GM18868 (cell line): Measurements from ENCODE around the gene PLAAT3.
"Not testable (repeated sequence)": the region's sequence is repeated elsewhere in the genome, so short reads cannot be mapped to it uniquely, and the experiment has no call there.

Source experiments
- ATAC-seq: cut with Tn5 transposase; IDR thresholded peaks from one replicate; pipeline ENCODE4 v1.9.1; 2021; ENCODE audit warnings: mild to moderate bottlenecking, moderate library complexity; ENCODE audit not compliant: unreplicated experiment

PLAAT3 gene

DNA sequence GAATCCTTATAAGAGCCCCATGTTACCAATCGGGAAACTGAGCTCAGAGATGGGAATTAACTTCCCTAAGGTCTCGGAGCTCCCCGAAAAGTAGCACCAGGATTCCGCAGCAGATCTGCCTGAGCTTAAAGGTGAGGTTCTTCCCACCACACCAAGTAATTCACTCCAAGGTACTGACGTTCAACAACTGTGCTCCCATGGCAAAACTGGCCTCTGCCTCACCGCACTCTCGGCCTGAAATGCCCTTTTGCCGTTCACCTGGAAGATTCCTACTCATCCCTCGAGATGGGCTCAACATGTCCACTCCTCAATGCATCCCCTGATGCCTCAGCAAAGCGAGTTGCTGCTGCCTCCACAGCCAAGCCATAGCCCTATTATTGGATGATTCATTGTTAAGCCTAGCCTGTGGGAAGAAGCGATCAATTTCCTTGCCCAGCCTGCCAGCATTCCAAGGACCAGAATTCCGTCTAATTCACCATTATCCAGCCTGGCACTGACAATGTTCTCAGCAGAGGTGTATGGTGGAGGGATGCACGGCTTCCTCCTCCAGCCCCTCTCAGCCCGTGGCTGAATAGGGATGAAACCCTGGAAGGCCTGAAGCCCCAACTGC, 4.2 kb downstream of the PLAAT3 start:
- no peak for ATAC-seq

DNA sequence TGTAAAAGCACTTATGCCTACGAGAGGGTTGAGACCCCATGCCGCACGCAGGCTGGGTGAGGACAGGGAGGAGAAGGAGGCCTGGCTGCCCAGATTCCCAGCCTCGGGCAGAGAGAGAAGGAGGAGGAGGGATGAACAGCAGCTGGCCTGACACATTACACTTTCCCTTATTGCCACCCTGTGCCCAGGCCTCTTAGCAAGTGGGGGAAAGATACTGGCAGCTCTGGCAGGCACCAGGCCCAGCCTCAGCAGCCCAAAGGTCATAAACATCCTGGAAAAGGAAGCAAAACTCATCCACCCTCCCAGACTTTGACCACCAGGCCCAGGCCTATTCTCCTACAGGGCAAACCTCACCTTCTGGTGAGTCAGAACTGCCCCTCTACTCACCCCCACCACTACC, 4.7 kb downstream of the PLAAT3 start:
- ATAC-seq: no peak

DNA sequence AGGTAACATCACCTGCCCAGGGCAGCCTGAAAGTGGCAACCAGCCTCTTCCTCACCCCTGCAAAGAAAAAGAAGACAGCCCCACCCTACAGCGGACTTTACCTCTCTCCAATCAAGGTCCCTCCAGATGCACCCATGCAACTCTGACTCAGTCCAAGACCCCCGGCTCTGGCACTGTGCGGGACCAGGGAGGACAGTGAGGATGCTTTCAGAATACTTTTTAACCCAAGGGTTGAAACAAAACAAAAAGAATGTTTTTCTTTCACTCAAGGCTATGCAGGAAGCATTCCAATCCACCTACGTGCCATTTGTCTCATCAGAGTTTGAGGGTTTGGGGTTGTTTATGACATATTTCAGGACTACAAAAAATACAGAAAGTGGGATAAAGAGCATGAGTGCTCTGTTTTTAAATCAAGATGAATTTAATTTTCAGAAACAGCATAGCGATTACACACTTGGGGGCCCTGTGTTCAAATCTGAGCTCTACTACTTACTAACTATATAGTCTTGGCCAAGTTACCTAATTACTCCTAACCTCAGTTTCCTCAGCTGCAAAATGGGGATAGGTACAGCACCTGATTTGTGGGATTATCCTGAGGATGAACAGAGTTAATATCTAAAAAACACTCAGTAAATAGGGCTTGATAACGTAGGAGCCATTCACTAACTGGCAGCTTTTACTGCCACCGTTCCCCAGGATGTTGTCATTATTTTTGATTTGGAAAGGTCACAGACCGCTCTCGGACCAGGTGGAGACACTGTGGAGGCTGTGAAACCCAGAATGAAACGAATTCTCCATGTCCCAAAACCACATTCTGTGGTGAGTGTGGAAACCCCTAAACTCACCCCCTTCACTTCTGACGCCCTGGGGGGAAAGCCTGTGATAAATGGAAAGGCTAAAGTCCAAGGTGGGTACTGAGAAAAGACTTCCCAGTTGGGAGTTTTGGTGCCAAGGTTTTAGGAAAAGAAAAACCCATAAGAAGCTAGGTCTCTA, 5.6 kb downstream of the PLAAT3 start:
- no peak for ATAC-seq

DNA sequence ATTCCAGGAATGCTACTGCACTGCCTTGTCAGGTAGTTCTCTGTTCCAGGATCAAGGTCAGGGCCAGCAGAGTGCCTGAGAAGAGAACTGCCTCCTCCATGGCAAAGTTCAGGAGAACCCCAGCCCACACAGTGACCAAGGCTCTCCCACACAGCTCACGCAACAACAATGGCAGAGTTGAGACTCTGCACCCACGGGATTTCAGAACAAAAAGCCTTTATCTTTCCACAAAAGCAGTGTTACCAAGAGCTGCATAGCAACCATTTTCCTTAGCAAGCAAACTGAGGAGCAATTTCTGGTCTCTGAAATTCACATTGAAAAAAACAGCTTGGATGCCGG, 11.1 kb downstream of the PLAAT3 start:
- no peak for ATAC-seq

DNA sequence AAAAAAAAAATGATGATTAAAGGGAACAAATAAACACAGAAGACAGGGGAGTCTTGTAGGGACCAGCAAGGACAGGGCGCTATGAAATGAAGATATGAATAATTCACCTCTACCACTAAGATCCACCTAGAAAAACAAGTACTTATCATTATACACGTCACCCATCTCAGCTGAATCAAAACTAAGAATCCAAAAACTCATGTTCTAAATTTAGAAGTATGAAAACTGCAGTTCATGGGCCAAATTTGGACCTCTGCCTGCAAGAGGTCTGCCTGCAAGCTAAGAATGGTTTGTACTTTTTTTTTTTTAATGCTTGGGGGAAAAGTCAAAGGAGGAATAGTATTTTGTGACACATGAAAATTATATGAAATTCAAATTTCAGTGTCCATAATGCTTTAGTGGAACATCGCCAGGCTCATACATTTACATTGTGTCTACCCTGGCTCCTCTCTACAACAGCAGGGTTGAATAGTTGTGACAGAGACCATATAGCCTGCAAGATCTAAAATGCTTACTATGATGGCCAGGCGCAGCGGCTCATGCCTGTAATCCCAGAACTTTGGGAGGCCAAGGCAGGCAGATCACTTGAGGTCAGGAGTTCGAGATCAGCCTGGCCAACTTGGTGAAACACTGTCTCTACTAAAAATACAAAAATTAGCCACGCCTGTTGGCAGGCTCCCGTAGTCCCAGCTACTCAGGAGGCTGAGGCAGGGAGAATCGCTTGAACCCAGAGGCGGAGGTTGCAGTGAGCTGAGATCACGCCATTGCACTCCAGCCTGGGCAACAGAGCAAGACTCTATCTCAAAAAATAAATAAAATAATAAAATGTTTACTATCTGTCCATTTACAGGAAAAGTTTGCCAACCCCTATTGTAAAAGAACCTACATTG, 11.7 kb downstream of the PLAAT3 start:
- ATAC-seq: not testable (repeated sequence)

DNA sequence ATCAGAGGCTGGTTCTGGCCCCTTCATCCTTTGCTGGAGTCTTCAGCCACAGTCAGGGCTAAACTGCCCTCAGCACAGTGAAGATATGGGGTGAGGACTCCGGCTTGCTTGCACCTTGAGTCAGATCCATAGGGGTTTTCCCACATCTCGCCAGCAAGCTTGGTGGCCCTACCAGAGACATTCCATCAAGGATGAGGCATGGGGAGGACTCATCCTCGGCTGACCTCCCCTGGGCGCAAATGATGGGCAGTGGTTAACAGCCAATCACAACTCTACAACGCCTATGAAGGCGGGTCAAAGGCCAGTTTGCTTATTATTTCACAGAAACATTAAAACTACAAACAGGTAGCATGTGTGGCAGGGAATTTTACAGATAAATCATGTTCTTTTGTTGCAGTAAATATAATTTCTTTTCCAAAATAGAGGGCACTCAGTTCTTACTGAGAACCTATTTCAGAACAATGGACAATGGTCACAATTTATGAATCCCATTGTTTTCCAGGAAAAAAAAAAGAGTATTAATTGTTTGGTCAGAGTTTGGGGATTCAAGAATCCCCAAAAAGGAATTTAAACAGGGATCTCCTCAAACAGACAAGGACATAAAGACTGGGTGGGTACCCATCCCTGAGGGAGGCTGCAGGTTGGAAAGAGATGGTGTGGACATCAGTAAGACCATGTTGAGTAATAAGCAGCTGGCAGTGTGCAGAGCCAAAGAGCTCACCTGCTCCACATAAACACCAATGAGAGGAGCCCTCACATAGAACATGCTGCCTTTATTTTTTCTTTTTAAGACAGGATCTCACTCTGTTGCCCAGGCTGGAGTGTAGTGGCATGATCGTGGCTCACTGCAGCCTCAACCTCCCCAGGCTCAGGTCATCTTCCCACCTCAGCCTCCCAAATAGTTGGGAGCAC, 14.8 kb downstream of the PLAAT3 start:
- ATAC-seq: no peak

DNA sequence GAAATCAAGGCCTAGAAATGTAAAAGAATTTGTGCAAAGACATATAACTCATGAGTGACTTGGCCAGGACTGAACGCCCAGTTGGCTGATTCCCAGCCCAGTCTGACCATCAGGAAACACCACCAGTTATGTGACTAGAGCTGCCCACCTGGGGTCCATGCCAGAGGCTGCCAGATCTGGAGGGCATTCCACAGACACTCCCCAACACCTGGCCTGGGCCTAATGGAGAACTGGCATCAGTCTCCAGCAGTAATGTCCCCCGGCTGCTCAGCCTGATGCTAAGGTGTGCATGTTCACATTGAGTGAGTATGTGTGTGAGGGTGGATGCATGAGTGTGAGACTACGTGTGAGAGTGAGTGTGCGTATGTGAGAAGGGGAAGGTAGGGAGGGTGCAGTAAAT, 15.7 kb downstream of the PLAAT3 start:
- no peak for ATAC-seq

DNA sequence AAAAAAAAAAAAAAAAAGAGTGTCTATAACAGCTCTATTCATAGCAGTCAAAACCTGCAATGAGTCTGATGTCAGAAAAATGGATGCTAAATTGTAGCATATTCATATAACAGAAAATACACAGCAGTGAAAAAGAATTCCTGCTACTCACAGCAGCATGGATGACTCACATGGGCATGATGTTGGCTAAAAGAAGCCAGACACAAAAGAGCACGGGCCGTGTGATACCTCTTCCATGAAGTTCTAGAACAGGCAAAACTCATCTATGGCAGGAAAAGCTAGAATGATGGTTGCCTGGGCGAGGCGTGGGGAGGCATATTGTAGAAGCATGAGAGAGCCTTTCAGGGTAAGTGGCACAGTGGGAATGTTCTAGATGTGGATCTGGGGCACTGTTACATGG, 18.9 kb downstream of the PLAAT3 start:
- ATAC-seq: no peak

DNA sequence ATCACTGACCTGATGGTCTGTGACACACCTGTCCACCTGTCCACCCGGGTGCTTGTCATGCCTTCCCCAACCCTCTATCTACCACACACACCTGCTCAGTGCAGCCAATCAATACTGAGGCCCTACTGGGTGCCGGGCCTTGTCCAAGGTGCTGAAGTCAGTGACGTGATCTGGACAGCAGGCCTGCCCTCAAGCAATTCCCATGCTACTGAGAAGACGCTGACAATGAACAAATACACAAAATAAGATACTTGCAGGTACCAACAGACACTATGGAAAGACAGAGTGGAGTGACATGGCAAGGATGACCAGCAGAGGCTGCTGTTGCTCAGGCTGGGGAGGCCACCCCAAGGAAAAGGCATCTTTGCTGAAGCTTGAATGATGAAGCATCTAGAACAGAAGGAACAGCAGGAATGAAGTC, 21.2 kb downstream of the PLAAT3 start:
- ATAC-seq: no peak

DNA sequence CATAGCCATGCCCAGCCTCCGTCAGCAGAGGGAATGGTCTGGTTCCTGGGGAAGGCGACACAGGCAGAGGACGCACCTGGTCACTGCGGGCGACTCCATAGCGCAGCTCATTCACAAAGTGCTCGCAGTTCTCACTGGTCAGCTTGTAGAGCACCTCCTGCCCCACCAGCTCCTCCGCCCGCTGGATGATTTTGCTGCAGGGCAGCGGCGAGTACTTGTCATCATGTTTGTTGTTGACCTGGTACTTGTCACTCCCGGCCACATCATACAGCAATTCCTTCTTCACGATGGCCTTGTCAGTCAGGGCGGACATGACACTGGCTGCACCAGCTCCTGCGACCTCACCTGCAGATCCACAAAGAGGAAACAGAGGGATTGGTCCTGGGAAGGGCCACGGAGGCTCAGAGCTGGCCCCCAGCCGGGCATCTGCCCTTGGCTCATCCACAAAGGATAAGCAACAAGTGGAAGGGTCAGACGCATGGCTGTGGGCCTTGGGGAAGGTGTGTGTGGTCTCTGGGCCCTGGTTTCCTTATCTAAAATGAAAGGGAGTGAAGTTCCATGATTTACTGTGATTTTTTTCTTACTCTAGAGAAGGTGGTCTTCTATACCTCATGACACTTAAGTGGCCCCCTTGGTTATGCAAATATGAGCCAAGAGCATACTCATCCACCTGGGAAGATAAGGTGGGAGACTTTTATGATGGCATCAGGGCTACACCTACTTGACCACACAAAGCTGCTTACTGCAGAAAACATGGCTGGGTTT, 24.0 kb downstream of the PLAAT3 start:
- no peak for ATAC-seq

DNA sequence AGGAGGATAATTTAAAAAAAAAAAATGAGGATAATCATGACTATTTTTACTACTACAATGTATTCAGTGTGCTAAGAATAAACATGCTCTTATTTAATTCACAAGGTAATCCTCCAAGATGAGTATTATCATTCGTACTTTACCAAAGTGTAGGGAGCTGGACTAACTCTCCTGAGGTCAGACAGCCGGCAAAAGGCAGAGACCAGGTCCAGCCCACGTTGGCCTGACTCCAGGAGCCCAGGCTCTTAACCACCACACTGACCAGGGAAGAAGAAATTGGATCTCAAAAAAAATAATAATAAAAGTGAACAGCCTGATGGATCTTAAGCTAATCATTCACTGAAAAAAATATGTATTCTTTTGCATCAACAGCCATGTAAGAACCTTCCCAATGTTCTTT, 25.2 kb downstream of the PLAAT3 start:
- no peak for ATAC-seq

DNA sequence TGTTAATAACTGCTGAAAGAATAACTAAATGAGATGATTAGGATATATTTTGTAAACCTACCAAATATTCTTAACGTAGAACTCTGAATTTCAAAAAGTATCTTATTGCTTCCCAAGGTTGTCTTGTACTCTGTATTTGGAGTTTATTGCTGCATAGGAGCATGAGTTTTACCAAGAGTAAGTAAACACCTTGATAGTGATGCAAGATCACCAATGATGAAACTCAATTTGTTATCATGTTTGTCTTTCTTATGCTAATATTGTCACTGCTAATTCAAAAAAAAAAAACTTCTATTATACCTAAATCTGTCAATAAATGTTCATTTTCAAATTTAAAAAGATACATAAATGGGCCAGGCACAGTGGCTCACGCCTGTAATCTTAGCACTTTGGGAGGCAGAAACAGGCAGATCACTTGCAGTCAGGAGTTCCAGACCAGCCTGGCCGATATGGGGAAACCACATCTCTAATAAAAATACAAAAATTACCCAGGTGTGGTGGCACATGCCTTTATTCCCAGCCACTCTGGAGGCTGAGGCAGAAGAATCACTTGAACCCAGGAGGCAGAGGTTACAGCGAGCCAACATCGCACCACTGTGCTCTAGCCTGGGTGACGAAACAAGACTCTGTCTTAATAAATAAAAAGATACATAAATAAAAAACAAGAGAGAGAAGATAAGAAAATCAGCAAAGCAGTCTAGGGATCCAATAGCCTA, 27.6 kb downstream of the PLAAT3 start:
- ATAC-seq: no peak

DNA sequence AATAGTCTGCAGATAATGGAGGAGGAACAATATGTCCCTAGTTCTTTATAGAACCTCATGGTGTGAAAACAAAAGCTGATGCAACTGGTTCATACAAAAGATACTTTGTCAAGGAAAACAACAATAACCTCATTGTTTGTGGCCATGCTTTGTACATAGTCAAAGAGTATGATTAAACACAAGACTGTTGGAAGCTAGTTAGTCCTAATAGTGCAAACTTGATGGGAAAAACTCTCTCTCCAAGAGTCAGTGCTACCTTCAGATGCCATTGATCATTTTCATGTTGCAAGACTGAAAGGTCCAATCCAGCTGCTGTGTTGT, 30.9 kb downstream of the PLAAT3 start:
- ATAC-seq: no peak

DNA sequence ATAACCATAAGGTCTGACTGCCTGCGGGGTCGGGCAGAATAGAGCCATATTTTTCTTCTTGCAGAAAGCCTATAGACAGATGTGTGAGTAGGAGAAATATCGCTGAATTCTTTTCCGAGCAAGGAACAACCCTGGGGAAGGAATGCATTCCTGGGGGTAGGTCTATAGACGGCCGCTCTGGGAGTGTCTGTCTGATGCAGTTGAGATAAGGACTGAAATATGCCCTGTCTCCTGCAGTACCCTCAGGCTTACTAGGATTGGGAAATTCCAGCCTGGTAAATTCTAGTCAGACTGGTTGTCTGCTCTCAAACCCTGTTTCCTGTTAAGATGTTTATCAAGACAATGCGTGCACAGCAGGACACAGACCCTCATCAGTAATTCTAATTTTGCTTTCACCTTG, 33.0 kb downstream of the PLAAT3 start:
- ATAC-seq: not testable (repeated sequence)

DNA sequence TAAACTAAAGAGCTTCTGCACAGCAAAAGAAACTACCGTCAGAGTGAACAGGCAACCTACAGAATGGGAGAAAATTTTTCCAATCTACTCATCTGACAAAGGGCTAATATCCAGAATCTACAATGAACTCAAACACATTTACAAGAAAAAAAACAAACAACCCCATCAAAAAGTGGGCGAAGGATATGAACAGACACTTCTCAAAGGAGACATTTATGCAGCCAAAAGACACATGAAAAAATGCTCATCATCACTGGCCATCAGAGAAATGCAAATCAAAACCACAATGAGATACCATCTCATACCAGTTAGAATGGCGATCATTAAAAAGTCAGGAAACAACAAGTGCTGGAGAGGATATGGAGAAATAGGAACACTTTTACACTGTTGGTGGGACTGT, 35.4 kb downstream of the PLAAT3 start:
- ATAC-seq: not testable (repeated sequence)

DNA sequence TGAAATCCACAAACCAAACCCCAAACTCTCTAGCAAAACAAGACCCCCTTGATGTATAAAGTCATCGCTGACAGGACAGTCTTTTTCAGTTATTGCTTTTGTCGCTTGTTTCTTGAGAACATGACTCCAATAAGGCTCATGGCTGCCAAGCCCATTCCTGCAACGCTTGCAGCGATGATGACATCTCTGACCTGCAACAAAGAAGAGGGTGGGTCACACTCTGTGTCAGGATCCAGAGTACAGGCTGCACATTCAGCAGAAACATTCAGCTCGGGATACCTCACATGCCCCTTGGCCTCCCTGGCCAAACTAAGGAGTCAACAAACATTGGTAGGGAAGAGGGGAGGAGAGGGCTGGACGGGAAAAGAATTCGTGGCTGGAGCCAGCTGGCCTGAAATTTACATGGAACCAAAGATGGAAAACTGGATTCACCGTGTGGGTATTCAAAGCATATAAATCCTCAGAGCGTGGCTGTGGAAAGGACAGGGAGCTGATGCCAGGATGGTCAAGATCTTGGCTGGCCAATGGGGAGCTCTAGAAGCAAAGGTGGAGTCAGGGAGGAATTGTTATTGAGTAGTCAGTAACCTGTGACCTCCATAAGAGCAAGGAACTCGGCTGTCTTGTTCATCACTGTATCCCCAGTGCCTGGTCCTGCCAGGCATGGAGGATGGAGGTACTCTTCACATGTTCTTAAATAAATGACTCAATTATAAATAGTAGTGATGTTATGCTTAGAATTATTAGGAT, 39.2 kb downstream of the PLAAT3 start:
- no peak for ATAC-seq

DNA sequence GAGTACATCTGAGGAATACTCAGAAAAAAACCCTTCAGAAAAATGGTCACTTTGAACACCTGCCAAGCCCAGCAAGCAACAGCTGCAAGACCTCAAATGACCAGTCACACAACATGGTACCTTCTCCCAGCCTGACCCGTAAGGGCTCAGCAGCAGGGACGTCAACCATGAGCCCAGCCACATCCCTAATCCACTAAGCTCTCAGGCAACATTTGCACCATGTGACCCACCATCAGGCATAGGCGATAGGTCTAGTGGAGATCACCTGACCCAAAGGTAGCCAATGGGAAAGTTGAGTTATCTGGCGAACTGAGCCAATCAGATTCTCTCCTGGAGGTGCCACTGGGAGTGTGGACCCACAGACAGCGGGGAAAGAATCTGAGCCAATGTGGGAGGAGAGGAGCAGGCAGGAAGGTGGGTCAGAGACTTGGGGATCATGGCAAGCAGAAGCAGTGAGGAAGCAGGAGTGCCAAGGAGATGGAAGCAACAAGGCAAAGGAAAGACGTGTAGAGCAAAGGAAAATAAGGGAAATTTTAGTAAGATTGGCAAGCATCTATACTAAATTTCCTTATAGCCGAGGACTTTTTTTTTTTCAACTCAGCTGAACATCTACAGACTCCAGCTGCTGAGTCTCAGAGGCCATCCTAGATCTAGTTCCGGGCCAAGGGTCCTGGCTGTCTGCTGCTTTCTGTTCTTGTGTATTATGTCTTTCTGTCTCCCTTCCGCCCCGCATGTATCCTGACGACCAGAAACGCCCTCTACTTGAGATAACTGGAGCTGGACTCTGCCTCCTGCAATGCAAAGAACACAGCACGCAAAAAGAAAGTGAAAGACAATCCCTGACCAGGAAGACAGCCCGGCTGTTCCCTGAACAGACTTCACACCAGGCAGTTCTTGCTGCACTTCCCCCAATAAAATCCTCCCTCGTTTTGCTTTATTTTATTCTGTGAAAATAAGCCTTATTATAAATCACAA, 40.1 kb downstream of the PLAAT3 start:
- no peak for ATAC-seq
